CD8-positive, alpha-beta memory T cell (primary cell): Measurements from ENCODE around the gene CDYL2. TPM values are rescaled to one million over a fixed set of nuclear protein-coding genes. Genes with fewer than 3 reads are reported as not detected.
"Not testable (repeated sequence)": the region's sequence is repeated elsewhere in the genome, so short reads cannot be mapped to it uniquely, and the experiment has no call there.

ENCODE experiments used
- CTCF ChIA-PET: fragments of 350-600 bp; sonication (Branson Sonifier 250); formaldehyde crosslinking; loops from one replicate; lab custom pipeline; 2021; ENCODE audit warnings: antibody characterized with exemption; lab: Charles Lee
- POLR2A ChIA-PET: fragments of 350-600 bp; sonication (Branson Sonifier 250); formaldehyde crosslinking; loops from one replicate; lab custom pipeline; 2021; ENCODE audit warnings: antibody characterized with exemption; lab: Charles Lee
- DNase-seq, 5 donors: peaks; one replicate each; pipeline versions ENCODE4 v3.0.0 to v3.0.0-alpha.2; 2020 to 2022; ENCODE audit warnings: mixed read lengths in 1 of 5
- H3K27ac ChIP-seq: one replicate; pipeline ENCODE4 v1.7.0; 2013; ENCODE audit warnings: low read depth, mild to moderate bottlenecking, low read length, moderate library complexity
- H3K27me3 ChIP-seq: 2 replicates; pipeline ENCODE4 v1.7.0; 2013; ENCODE audit warnings: low read length, mild to moderate bottlenecking; ENCODE audit not compliant: insufficient read depth, poor library complexity, severe bottlenecking
- H3K36me3 ChIP-seq: 2 replicates; pipeline ENCODE4 v1.7.0; 2013; ENCODE audit warnings: mild to moderate bottlenecking, low read length, moderate library complexity; ENCODE audit not compliant: insufficient read depth
- H3K4me1 ChIP-seq: 2 replicates; pipeline ENCODE4 v1.7.0; 2013; ENCODE audit warnings: mild to moderate bottlenecking, low read length, moderate library complexity; ENCODE audit not compliant: insufficient read depth
- H3K4me3 ChIP-seq: 2 replicates; pipeline ENCODE4 v1.7.0; 2013; ENCODE audit warnings: mild to moderate bottlenecking, low read length
- H3K9me3 ChIP-seq: 2 replicates; pipeline ENCODE4 v1.7.0; 2013; ENCODE audit warnings: mild to moderate bottlenecking, low read length
- H3K27ac Mint-ChIP-seq, 8 donors: one replicate each; pipeline ENCODE4 v1.8.0; 2020 to 2021; ENCODE audit warnings: mixed read lengths in 8 of 8, mild to moderate bottlenecking in 6 of 8, inconsistent platforms in 3 of 8, moderate library complexity in 3 of 8
- H3K27me3 Mint-ChIP-seq, 2 donors: one replicate each; pipeline ENCODE4 v1.8.0; 2020 to 2021; ENCODE audit warnings: mixed read lengths in 2 of 2, mild to moderate bottlenecking in 1 of 2, moderate library complexity in 1 of 2
- H3K36me3 Mint-ChIP-seq, 3 donors: one replicate each; pipeline ENCODE4 v1.8.0; 2020 to 2021; ENCODE audit warnings: mixed read lengths in 3 of 3, inconsistent platforms in 1 of 3, mild to moderate bottlenecking in 1 of 3
- H3K4me1 Mint-ChIP-seq, 3 donors: one replicate each; pipeline ENCODE4 v1.8.0; 2020 to 2021; ENCODE audit warnings: mixed read lengths in 3 of 3, inconsistent platforms in 1 of 3, mild to moderate bottlenecking in 1 of 3
- H3K4me3 Mint-ChIP-seq, 7 donors: one replicate each; pipeline ENCODE4 v1.8.0; 2020 to 2021; ENCODE audit warnings: mixed read lengths in 7 of 7, mild to moderate bottlenecking in 6 of 7, moderate library complexity in 4 of 7, inconsistent platforms in 2 of 7
- H3K9me3 Mint-ChIP-seq, 5 donors: one replicate each; pipeline ENCODE4 v1.8.0; 2020 to 2022; ENCODE audit warnings: mixed read lengths in 5 of 5, mild to moderate bottlenecking in 3 of 5, moderate library complexity in 2 of 5, inconsistent platforms in 1 of 5
- polyA plus RNA-seq: library from polyadenylated mRNA; unstranded; fragments of 300-500 nt; fragmentation: Illumina TruSeq; gene quantifications from one replicate; pipeline ENCODE4 v1.2.3, GENCODE V29; 2021
- total RNA-seq, 2 experiments: library from RNA; stranded (reverse); gene quantifications; one replicate each; pipeline ENCODE4 v1.2.3, GENCODE V29; 2021

The CDYL2 gene
- total and polyA plus RNA-seq, 3 experiments from 2014 or later, result 3.8 to 42.0 (median 40.6) TPM

- no peaks in the 10 kb centered on the region for H3K9me3 ChIP-seq
- Mint-ChIP-seq H3K36me3 (peaks cover 5 to 11% (median 6%) of the 10 kb centered on the region in 3 donors), H3K27ac (peak overlapping the region in 6 of 8 donors; percentile 77 to 99 (median 96)), H3K27me3 (no peaks in the 10 kb centered on the region), H3K9me3 (peaks cover 0 to 11% (median 8%) of the 10 kb centered on the region in 5 donors), H3K4me3 (peak overlapping the region in 6 of 7 donors; percentile 85 to 90 (median 90)), H3K4me1 (peaks cover 30 to 45% (median 42%) of the 10 kb centered on the region in 3 donors)
- POLR2A ChIA-PET, result no interaction called here
- no peaks in the 10 kb centered on the region for H3K36me3 ChIP-seq
- CTCF ChIA-PET, result interaction anchor here (0.7 to 0.9 kb wide), 2 partner anchors 9 to 75 kb away, joined by 3 read pairs; no protein-coding TSS in a partner anchor
- peaks cover 19% of the 10 kb centered on the region for H3K4me1 ChIP-seq
- no peaks in the 10 kb centered on the region for H3K27me3 ChIP-seq
- no peak for DNase-seq
- H3K4me3 ChIP-seq, result peak overlapping the region; percentile 66
- no peak overlapping the region for H3K27ac ChIP-seq
Observed at GRCh38 chr16:80655751-80656150, 148.6 kb downstream of the CDYL2 start.

GRCh38 chr16:80654094-80654862 is 150.1 kb downstream of the CDYL2 start:
- no peaks in the 10 kb centered on the region for H3K36me3 ChIP-seq
- no peak overlapping the region for H3K4me3 Mint-ChIP-seq
- H3K27me3 Mint-ChIP-seq, result no peaks in the 10 kb centered on the region
- H3K4me1 ChIP-seq, result peaks cover 31% of the 10 kb centered on the region
- POLR2A ChIA-PET, result no interaction called here
- peaks cover 33 to 49% (median 45%) of the 10 kb centered on the region in 3 donors for H3K4me1 Mint-ChIP-seq
- CTCF ChIA-PET, result no interaction called here
- no peak overlapping the region for H3K27ac ChIP-seq
- peaks cover 0 to 3% (median 0%) of the 10 kb centered on the region in 5 donors for H3K9me3 Mint-ChIP-seq
- no peaks in the 10 kb centered on the region for H3K27me3 ChIP-seq
- peaks cover 0 to 4% (median 2%) of the 10 kb centered on the region in 3 donors for H3K36me3 Mint-ChIP-seq
- H3K27ac Mint-ChIP-seq, result no peak overlapping the region
- no peak overlapping the region for H3K4me3 ChIP-seq
- DNase-seq, result no peak
- no peaks in the 10 kb centered on the region for H3K9me3 ChIP-seq

GRCh38 chr16:80652441-80652840 is 152.0 kb downstream of the CDYL2 start:
- H3K4me1 ChIP-seq, result peaks cover 25% of the 10 kb centered on the region
- H3K4me3 Mint-ChIP-seq, result no peak overlapping the region
- H3K4me3 ChIP-seq, result no peak overlapping the region
- no peaks in the 10 kb centered on the region for H3K36me3 ChIP-seq
- H3K27me3 Mint-ChIP-seq, result no peaks in the 10 kb centered on the region
- H3K36me3 Mint-ChIP-seq, result peaks cover 0 to 6% (median 4%) of the 10 kb centered on the region in 3 donors
- H3K27me3 ChIP-seq, result no peaks in the 10 kb centered on the region
- H3K27ac Mint-ChIP-seq, result peak overlapping the region in 1 of 8 donors; percentile 55
- H3K9me3 Mint-ChIP-seq, result peaks cover 1 to 5% (median 1%) of the 10 kb centered on the region in 5 donors
- no peaks in the 10 kb centered on the region for H3K9me3 ChIP-seq
- no peak overlapping the region for H3K27ac ChIP-seq
- ChIA-PET POLR2A (no interaction called here), CTCF (no interaction called here)
- peaks cover 32 to 47% (median 36%) of the 10 kb centered on the region in 3 donors for H3K4me1 Mint-ChIP-seq
- no peak for DNase-seq

- CTCF ChIA-PET, H3K4me3 ChIP-seq, H3K27ac ChIP-seq, H3K36me3 Mint-ChIP-seq, H3K9me3 ChIP-seq, POLR2A ChIA-PET, H3K27me3 Mint-ChIP-seq, H3K27me3 ChIP-seq, H3K36me3 ChIP-seq, H3K27ac Mint-ChIP-seq: not testable (repeated sequence)
- H3K9me3 Mint-ChIP-seq, result peaks cover 2 to 14% (median 5%) of the 10 kb centered on the region in 5 donors
- peak overlapping the region in 1 of 7 donors; percentile 20 for H3K4me3 Mint-ChIP-seq
- H3K4me1 ChIP-seq, result peaks cover 14% of the 10 kb centered on the region
- peak in 1 of 5 donors; percentile 27 for DNase-seq
- H3K4me1 Mint-ChIP-seq, result peaks cover 14 to 29% (median 17%) of the 10 kb centered on the region in 3 donors
Observed at GRCh38 chr16:80650281-80650680, 154.1 kb downstream of the CDYL2 start.

- peaks cover 2 to 24% (median 11%) of the 10 kb centered on the region in 5 donors for H3K9me3 Mint-ChIP-seq
- ChIA-PET POLR2A (no interaction called here), CTCF (no interaction called here)
- Histone ChIP-seq H3K4me1 (no peaks in the 10 kb centered on the region), H3K36me3 (no peaks in the 10 kb centered on the region), H3K27ac (no peak overlapping the region), H3K9me3 (no peaks in the 10 kb centered on the region), H3K4me3 (no peak overlapping the region), H3K27me3 (no peaks in the 10 kb centered on the region)
- DNase-seq, result no peak
- peaks cover 0 to 17% (median 11%) of the 10 kb centered on the region in 3 donors for H3K36me3 Mint-ChIP-seq
- H3K4me3 Mint-ChIP-seq, result peak overlapping the region in 1 of 7 donors; percentile 15
- H3K27ac Mint-ChIP-seq, result no peak overlapping the region
- no peaks in the 10 kb centered on the region for H3K4me1 Mint-ChIP-seq
- peaks cover 0 to 2% of the 10 kb centered on the region in 2 donors for H3K27me3 Mint-ChIP-seq
Observed at GRCh38 chr16:80640316-80640715, 164.1 kb downstream of the CDYL2 start.

GRCh38 chr16:80639636-80640035 is 164.8 kb downstream of the CDYL2 start:
- Histone ChIP-seq H3K4me1 (no peaks in the 10 kb centered on the region), H3K36me3 (no peaks in the 10 kb centered on the region), H3K27ac (no peak overlapping the region), H3K9me3 (no peaks in the 10 kb centered on the region), H3K27me3 (no peaks in the 10 kb centered on the region), H3K4me3 (no peak overlapping the region)
- DNase-seq, result no peak
- Mint-ChIP-seq H3K9me3 (peaks cover 3 to 25% (median 7%) of the 10 kb centered on the region in 5 donors), H3K4me1 (no peaks in the 10 kb centered on the region), H3K36me3 (peaks cover 0 to 20% (median 11%) of the 10 kb centered on the region in 3 donors), H3K4me3 (no peak overlapping the region), H3K27me3 (peaks cover 0 to 2% of the 10 kb centered on the region in 2 donors), H3K27ac (no peak overlapping the region)
- POLR2A ChIA-PET, result no interaction called here
- CTCF ChIA-PET, result interaction anchor here (1.6 kb wide), 1 partner anchor 9 kb away, joined by 3 read pairs; no protein-coding TSS in a partner anchor

- CTCF ChIA-PET, result no interaction called here
- peaks cover 0 to 2% of the 10 kb centered on the region in 2 donors for H3K27me3 Mint-ChIP-seq
Observed at GRCh38 chr16:80637621-80638020, 166.8 kb downstream of the CDYL2 start.

GRCh38 chr16:80631581-80631980 is 172.8 kb downstream of the CDYL2 start:
- Mint-ChIP-seq H3K9me3 (peaks cover 0 to 19% (median 3%) of the 10 kb centered on the region in 5 donors), H3K4me1 (no peaks in the 10 kb centered on the region), H3K27me3 (no peaks in the 10 kb centered on the region), H3K4me3 (no peak overlapping the region), H3K27ac (peak overlapping the region in 1 of 8 donors; percentile 4), H3K36me3 (peaks cover 12 to 49% (median 16%) of the 10 kb centered on the region in 3 donors)
- Histone ChIP-seq H3K4me1 (no peaks in the 10 kb centered on the region), H3K27ac (no peak overlapping the region), H3K27me3 (no peaks in the 10 kb centered on the region), H3K36me3 (no peaks in the 10 kb centered on the region), H3K4me3 (no peak overlapping the region), H3K9me3 (no peaks in the 10 kb centered on the region)
- no peak for DNase-seq
- CTCF ChIA-PET, result no interaction called here
- POLR2A ChIA-PET, result no interaction called here

More at GRCh38 chr16:80637621-80638020, 166.8 kb downstream of the CDYL2 start:
- H3K4me3 Mint-ChIP-seq, result no peak overlapping the region
- no peaks in the 10 kb centered on the region for H3K4me1 ChIP-seq
- POLR2A ChIA-PET, result no interaction called here
- H3K9me3 ChIP-seq, result no peaks in the 10 kb centered on the region
- no peak overlapping the region for H3K27ac ChIP-seq
- H3K36me3 ChIP-seq, result no peaks in the 10 kb centered on the region
- H3K4me3 ChIP-seq, result no peak overlapping the region
- peaks cover 0 to 12% (median 11%) of the 10 kb centered on the region in 3 donors for H3K36me3 Mint-ChIP-seq
- DNase-seq, result no peak
- H3K9me3 Mint-ChIP-seq, result peaks cover 0 to 18% (median 3%) of the 10 kb centered on the region in 5 donors
- H3K27ac Mint-ChIP-seq, result no peak overlapping the region
- no peaks in the 10 kb centered on the region for H3K4me1 Mint-ChIP-seq
- H3K27me3 ChIP-seq, result no peaks in the 10 kb centered on the region
